K562 (cell line): Measurements from ENCODE around the gene TFDP1. TPM values are rescaled to one million over a fixed set of nuclear protein-coding genes. Genes with fewer than 3 reads are reported as not detected.

Experiments
- ATAC-seq: fragments of 200-7000 bp; cut with Tn5 transposase; 3 replicates; pipeline ENCODE4 v1.9.1; 2020; ENCODE audit warnings: moderate library complexity
- BruUV-seq: library from RNA; stranded (reverse); fragments of 400-500 nt; replicated peaks from 2 replicates; lab custom pipeline; 2021; lab: Mats Ljungman, UMichigan
- CTCF ChIA-PET: fragments of 300-600 bp; formaldehyde crosslinking; extraction: SDS; loops from one replicate; lab custom pipeline; 2021; ENCODE audit warnings: low intra/inter-chr PET ratio; lab: Yijun Ruan, JAX
- POLR2A ChIA-PET: fragments of 300-600, 350-650 bp; sonication (Branson Sonifier 250); formaldehyde crosslinking; extraction: SDS; loops from one replicate; lab custom pipeline; 2021; ENCODE audit warnings: antibody characterized with exemption, inconsistent platforms; lab: Yijun Ruan, JAX
- DNase-seq, 4 experiments: peaks; one replicate each; pipeline versions ENCODE4 v3.0.0 to v3.0.0-alpha.2; 2011 to 2018; ENCODE audit warnings: low spot score in 3 of 4, mixed read lengths in 3 of 4; ENCODE audit errors: extremely low read depth in 1 of 4
- FAIRE-seq: peaks from 2 replicates; lab custom pipeline; 2011; peaks lifted over from hg19 to GRCh38; lab: Jason Lieb, UNC
- H2AFZ ChIP-seq: 2 replicates; pipeline ENCODE4 v1.6.0; 2011; ENCODE audit warnings: low read depth, low read length, control low read depth, inconsistent platforms
- H3K27ac ChIP-seq: fragments of 200-600 bp; 3 replicates; pipeline ENCODE4 v1.8.0; 2011; ENCODE audit warnings: low read depth, mild to moderate bottlenecking, control low read depth, inconsistent platforms, low read length, moderate library complexity, mixed read lengths; ENCODE audit errors: extremely low read depth
- H3K27me3 ChIP-seq, 2 experiments: fragments of 300-600 bp in 1 of 2; 2 replicates in 1 of 2; 3 replicates in 1 of 2; pipeline versions ENCODE4 v1.6.0 to v1.8.0; 2011; ENCODE audit warnings: inconsistent platforms in 2 of 2, low read length in 2 of 2, mild to moderate bottlenecking in 1 of 2, mixed read lengths in 1 of 2, moderate library complexity in 1 of 2; ENCODE audit not compliant: control insufficient read depth in 2 of 2, insufficient read depth in 2 of 2
- H3K36me3 ChIP-seq: fragments of 300-600 bp; 3 replicates; pipeline ENCODE4 v1.8.0; 2011; ENCODE audit warnings: mild to moderate bottlenecking, low read length, inconsistent platforms; ENCODE audit not compliant: control insufficient read depth, insufficient read depth
- H3K4me1 ChIP-seq, 2 experiments: fragments of 200-600 bp in 1 of 2; replicated peaks in 1 of 2; 2 replicates in 1 of 2; 3 replicates in 1 of 2; pipeline versions ENCODE4 v1.5.1 to v1.8.0; 2011; ENCODE audit warnings: inconsistent platforms in 2 of 2, low read length in 2 of 2, mild to moderate bottlenecking in 1 of 2, mixed read lengths in 1 of 2, moderate library complexity in 1 of 2; ENCODE audit not compliant: control insufficient read depth in 2 of 2, insufficient read depth in 2 of 2
- H3K4me2 ChIP-seq: 2 replicates; pipeline ENCODE4 v1.6.1; 2011; ENCODE audit warnings: low read length, control low read depth, inconsistent platforms, mixed read lengths; ENCODE audit not compliant: insufficient read depth
- H3K4me3 ChIP-seq: fragments of 200-600 bp; sonication (generic), shearing (Covaris generic); 2 replicates; pipeline ENCODE4 v1.5.1; 2016; ENCODE audit warnings: control low read depth, inconsistent platforms
- H3K79me2 ChIP-seq: fragments of 200-600 bp; 3 replicates; pipeline ENCODE4 v1.8.0; 2011; ENCODE audit warnings: low read length, inconsistent platforms; ENCODE audit not compliant: control insufficient read depth, insufficient read depth
- H3K9ac ChIP-seq, 2 experiments: 2 replicates each; pipeline versions ENCODE4 v1.6.0 to v1.6.1; 2011; ENCODE audit warnings: low read depth in 2 of 2, low read length in 2 of 2, control low read depth in 1 of 2, inconsistent platforms in 1 of 2, mild to moderate bottlenecking in 1 of 2, mixed read lengths in 1 of 2; ENCODE audit not compliant: insufficient read depth in 1 of 2
- H3K9me1 ChIP-seq: one replicate; pipeline ENCODE4 v1.6.0; 2011; ENCODE audit warnings: inconsistent platforms, mild to moderate bottlenecking, low read length, moderate library complexity; ENCODE audit not compliant: control insufficient read depth, insufficient read depth
- H3K9me3 ChIP-seq: replicated peaks from 2 replicates; pipeline ENCODE4 v1.5.1; 2011; ENCODE audit warnings: low read depth, low read length, inconsistent platforms; ENCODE audit not compliant: control insufficient read depth, insufficient read depth
- H4K20me1 ChIP-seq: replicated peaks from 2 replicates; pipeline ENCODE4 v1.6.1; 2011; ENCODE audit warnings: low read length, inconsistent platforms, mixed read lengths; ENCODE audit not compliant: control insufficient read depth, insufficient read depth
- ARID1B ChIP-seq: fragments of 450-650 bp; IDR thresholded peaks from 2 replicates; pipeline ENCODE4 v1.6.1; 2016; ENCODE audit warnings: antibody characterized with exemption, mild to moderate bottlenecking, inconsistent platforms
- ATF7 ChIP-seq: fragments of 450-650 bp; IDR thresholded peaks from 2 replicates; pipeline ENCODE4 v1.7.1; 2014; ENCODE audit warnings: mild to moderate bottlenecking, moderate library complexity
- BRCA1 ChIP-seq, 2 experiments: fragments of 450-650 bp in 1 of 2; sonication (generic) in 1 of 2; formaldehyde crosslinking in 1 of 2; IDR thresholded peaks; 2 replicates each; pipeline versions ENCODE4 v1.5.0 to v1.6.1; 2017 to 2020; ENCODE audit warnings: mild to moderate bottlenecking in 1 of 2, missing genetic modification reagents in 1 of 2
- CBX2 ChIP-seq: fragments of 200-600 bp; sonication (generic); IDR thresholded peaks from one replicate; pipeline ENCODE4 v1.6.1; 2012; ENCODE audit warnings: mild to moderate bottlenecking, low read length, inconsistent platforms; ENCODE audit not compliant: insufficient read depth, poor library complexity, severe bottlenecking
- CHD1 ChIP-seq: fragments of 200-600 bp; sonication (generic); IDR thresholded peaks from one replicate; pipeline ENCODE4 v1.6.1; 2012; ENCODE audit warnings: mild to moderate bottlenecking, moderate library complexity, low read length, inconsistent platforms
- GTF2B ChIP-seq: IDR thresholded peaks from 2 replicates; pipeline ENCODE4 v1.6.1; 2011; ENCODE audit not compliant: insufficient read length; ENCODE audit errors: extremely low read depth
- HMG20B ChIP-seq: fragments of 250-450 bp; sonication (Bioruptor Pico); IDR thresholded peaks from 2 replicates; pipeline ENCODE4 v1.5.0; 2021; ENCODE audit warnings: mild to moderate bottlenecking
- KAT2B ChIP-seq: IDR thresholded peaks from one replicate; pipeline ENCODE4 v1.6.1; 2012; ENCODE audit warnings: low read depth, mild to moderate bottlenecking, control low read depth, inconsistent platforms, low read length, moderate library complexity
- KDM1A ChIP-seq, 2 experiments: fragments of 450-650 bp; IDR thresholded peaks; 2 replicates each; pipeline ENCODE4 v1.6.1; 2016; ENCODE audit warnings: mild to moderate bottlenecking in 2 of 2
- MTA2 ChIP-seq: fragments of 450-650 bp; IDR thresholded peaks from 2 replicates; pipeline ENCODE4 v1.6.1; 2016; ENCODE audit warnings: low read depth
- NFXL1 ChIP-seq: fragments of 450-650 bp; formaldehyde crosslinking; IDR thresholded peaks from 2 replicates; pipeline ENCODE4 v1.4.0; 2021; ENCODE audit warnings: mild to moderate bottlenecking
- PHB ChIP-seq: fragments of 250-450 bp; sonication (Bioruptor Pico); IDR thresholded peaks from 2 replicates; pipeline ENCODE4 v1.5.0; 2021
- PYGO2 ChIP-seq: fragments of 450-650 bp; IDR thresholded peaks from 2 replicates; pipeline ENCODE4 v1.6.1; 2016; ENCODE audit warnings: mild to moderate bottlenecking, missing genetic modification characterization, moderate library complexity, missing compliant biosample characterization
- RAD21 ChIP-seq, 2 experiments: fragments of 250-450 bp in 1 of 2; fragments of 450-650 bp in 1 of 2; sonication (Bioruptor Pico) in 1 of 2; formaldehyde crosslinking in 1 of 2; IDR thresholded peaks in 1 of 2; conservative IDR thresholded peaks in 1 of 2; 2 replicates each; pipeline versions ENCODE4 v1.4.0 to v1.8.0; 2020 to 2022; ENCODE audit warnings: mild to moderate bottlenecking in 2 of 2, moderate library complexity in 1 of 2
- SMARCC2 ChIP-seq: fragments of 450-650 bp; IDR thresholded peaks from 2 replicates; pipeline ENCODE4 v1.6.1; 2017; ENCODE audit warnings: antibody characterized with exemption, moderate library complexity, mild to moderate bottlenecking, low read depth
- STAT5B ChIP-seq: fragments of 250-450 bp; sonication (Bioruptor Pico); IDR thresholded peaks from 2 replicates; pipeline ENCODE4 v1.8.0; 2021; ENCODE audit warnings: mild to moderate bottlenecking, inconsistent platforms
- TBP ChIP-seq: optimal IDR thresholded peaks from 2 replicates; pipeline ENCODE3; 2011; ENCODE audit warnings: low read depth, low read length, improper control_type of control experiment
- ZNF449 ChIP-seq: fragments of 250-450 bp; sonication (Bioruptor Pico); IDR thresholded peaks from 2 replicates; pipeline ENCODE4 v1.8.0; 2022; ENCODE audit warnings: moderate library complexity, mild to moderate bottlenecking, inconsistent platforms
- WGBS: fragments of 100-300 bp; shearing (Covaris generic); methylation state at CpG from one replicate; pipeline ENCODE4 v1.1.6; 2016; ENCODE audit warnings: low coverage, mixed read lengths; ENCODE audit not compliant: insufficient coverage; ENCODE audit errors: missing lambda C conversion rate; 5-methylcytosine and 5-hydroxymethylcytosine counted together
- in situ Hi-C: fragments of 300-500 bp; cut with MboI; formaldehyde crosslinking; loops from 4 replicates; pipeline ENCODE4 v1.15.0; 2018; ENCODE audit warnings: inconsistent platforms, mixed read lengths
- intact Hi-C: fragments of 100-400 bp; cut with micrococcal nuclease; formaldehyde crosslinking; loops from 2 replicates; pipeline ENCODE4 v1.14.2; 2022
- polyA plus RNA-seq, 8 experiments: library from polyadenylated mRNA; depleted of rRNA in 4 of 8; stranded (reverse) in 5 of 8; unstranded in 3 of 8; fragments of >200 nt; fragmentation: Nextera tagmentation in 2 of 8; fragmentation: Illumina TruSeq in 1 of 8; extraction: Ambion mirVana in 2 of 8; extraction: Trizol in 1 of 8; gene quantifications; 2 replicates each; pipeline versions ENCODE4 v1.2.1 to v1.2.3, GENCODE V29; 2011 to 2014; ENCODE audit warnings: inconsistent platforms in 1 of 8, missing spikeins in 1 of 8
- total RNA-seq, 7 experiments: library from RNA; depleted of rRNA in 6 of 7; stranded (reverse); fragments of >200 nt in 6 of 7; fragmentation: Illumina TruSeq in 2 of 7; extraction: Trizol in 2 of 7; gene quantifications; 2 replicates each; pipeline versions ENCODE4 v1.2.1 to v1.2.3, GENCODE V29; 2011 to 2021; ENCODE audit warnings: low replicate concordance in 1 of 7

TFDP1 gene
- total and polyA plus RNA-seq, 9 of the 15 experiments (the other 6 are each of a cell fraction or from before 2014, with no cell fraction given), result 33.8 to 145 (median 69.1) TPM

GRCh38 chr13:113573065-113573464 is 11.5 kb upstream of the TFDP1 start:
- ChIA-PET CTCF (no interaction called here), POLR2A (no interaction called here)
- no peak overlapping the region for H3K27ac ChIP-seq
- intact Hi-C loops (no loop called here), in situ Hi-C loops (no loop called here)
- no peak overlapping the region for H2AFZ ChIP-seq
- H3K9me1 ChIP-seq, result no peaks in the 10 kb centered on the region
- ATAC-seq, result no peak
- H3K9ac ChIP-seq, result no peak overlapping the region
- H3K4me1 ChIP-seq, result no peaks in the 10 kb centered on the region
- no TSS peak for BruUV-seq
- TF ChIP-seq MTA2, result no peak
- no peak for TF ChIP-seq KAT2B
- no peak for TF ChIP-seq PHB (CRISPR knock-in tag)
- no peak for TF ChIP-seq ATF7
- TF ChIP-seq SMARCC2, result no peak
- TF ChIP-seq HMG20B, result no peak
- TF ChIP-seq STAT5B, result no peak
- TF ChIP-seq TBP, result no peak
- no peak for TF ChIP-seq GTF2B
- TF ChIP-seq KDM1A (IDR thresholded peaks at IDR 0.05), result no peak
- no peak for TF ChIP-seq ZNF449 (CRISPR knock-in tag)
- TF ChIP-seq RAD21 (CRISPR knock-in tag; conservative IDR thresholded peaks at IDR 0.05 in 1 of 2, IDR thresholded peaks at IDR 0.05 in 1 of 2), result no peak
- no peak for TF ChIP-seq CBX2
- no peak for TF ChIP-seq ARID1B
- TF ChIP-seq BRCA1 (IDR thresholded peaks at IDR 0.05), result no peak
- TF ChIP-seq BRCA1 (CRISPR knock-in tag; IDR thresholded peaks at IDR 0.05), result no peak
- no peak for TF ChIP-seq NFXL1
- TF ChIP-seq PYGO2 (tag), result no peak
- no peak for TF ChIP-seq CHD1
- no peak for DNase-seq
- FAIRE-seq, result no peak
- H3K9me3 ChIP-seq, result peaks cover 4% of the 10 kb centered on the region; the same call in 1 of the 2 replicates
- no peak overlapping the region for H3K4me2 ChIP-seq
- H3K79me2 ChIP-seq, result no peaks in the 10 kb centered on the region
- no peaks in the 10 kb centered on the region for H3K36me3 ChIP-seq
- WGBS, result 13% methylated on average over 3 of the region's 3 CpGs
- H3K27me3 ChIP-seq, result no peaks in the 10 kb centered on the region
- no peaks in the 10 kb centered on the region for H4K20me1 ChIP-seq
- no peak overlapping the region for H3K4me3 ChIP-seq
